HG03558 (cell line): ENCODE results near the gene HM13.
"Not testable (repeated sequence)": the region's sequence is repeated elsewhere in the genome, so short reads cannot be mapped to it uniquely, and the experiment has no call there.

Experiments
- ATAC-seq: cut with Tn5 transposase; IDR thresholded peaks from one replicate; pipeline ENCODE4 v1.9.1; 2021; ENCODE audit warnings: moderate number of reproducible peaks; ENCODE audit not compliant: unreplicated experiment; ENCODE audit errors: extremely low read depth

HM13 gene

DNA sequence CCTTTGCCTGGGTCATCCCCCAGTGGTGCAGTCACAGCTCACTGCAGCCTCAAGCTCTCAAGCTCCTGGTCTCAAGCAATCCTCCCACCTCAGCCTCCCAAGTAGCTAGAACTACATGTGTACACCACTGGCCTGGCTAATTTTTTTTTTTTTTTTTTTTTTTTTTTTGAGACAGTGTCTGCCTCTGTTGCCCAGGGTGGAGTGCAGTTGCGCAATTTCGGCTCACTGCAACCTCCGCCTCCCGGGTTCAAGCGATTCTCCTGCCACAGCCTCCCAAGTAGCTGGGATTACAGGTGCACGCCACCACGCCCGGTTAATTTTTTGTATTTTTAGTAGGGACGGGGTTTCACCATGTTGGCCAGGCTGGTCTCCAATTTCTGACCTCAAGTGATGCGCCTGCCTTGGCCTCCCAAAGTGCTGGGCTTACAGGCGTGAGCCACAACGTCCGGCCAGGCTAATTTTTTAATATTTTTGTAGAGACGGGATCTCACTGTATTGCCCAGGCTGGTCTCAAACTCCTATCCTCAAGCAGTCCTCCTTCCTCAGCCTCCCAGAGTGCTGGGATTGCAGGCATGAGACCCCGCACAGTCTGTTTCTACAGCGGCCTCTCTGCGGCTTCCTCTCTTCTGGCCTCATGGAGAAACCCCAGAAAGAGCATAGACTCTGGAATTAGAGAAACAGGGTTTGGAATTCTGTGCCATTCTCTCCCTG is 65.9 kb downstream of the HM13 start:
- not testable (repeated sequence) for ATAC-seq

DNA sequence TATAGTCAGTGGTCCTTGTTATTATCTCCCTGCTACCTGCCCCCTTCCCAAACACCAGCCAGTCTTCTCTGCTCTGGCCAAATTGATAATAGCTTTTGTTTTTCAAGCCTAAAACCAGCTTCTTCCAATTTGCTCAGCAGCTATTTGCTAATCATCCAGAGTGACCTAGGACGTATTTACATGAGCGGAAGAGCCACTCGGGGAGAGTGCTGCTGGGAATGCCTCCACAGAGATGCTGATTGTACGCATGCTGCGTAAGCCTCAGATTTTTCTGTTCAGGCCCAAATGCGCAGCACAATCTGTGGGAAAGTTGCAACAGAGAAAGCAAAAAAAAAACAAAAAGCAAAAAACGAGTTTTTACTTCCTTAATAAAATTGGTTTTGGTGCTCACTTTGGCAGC is 66.5 kb downstream of the HM13 start:
- no peak for ATAC-seq

DNA sequence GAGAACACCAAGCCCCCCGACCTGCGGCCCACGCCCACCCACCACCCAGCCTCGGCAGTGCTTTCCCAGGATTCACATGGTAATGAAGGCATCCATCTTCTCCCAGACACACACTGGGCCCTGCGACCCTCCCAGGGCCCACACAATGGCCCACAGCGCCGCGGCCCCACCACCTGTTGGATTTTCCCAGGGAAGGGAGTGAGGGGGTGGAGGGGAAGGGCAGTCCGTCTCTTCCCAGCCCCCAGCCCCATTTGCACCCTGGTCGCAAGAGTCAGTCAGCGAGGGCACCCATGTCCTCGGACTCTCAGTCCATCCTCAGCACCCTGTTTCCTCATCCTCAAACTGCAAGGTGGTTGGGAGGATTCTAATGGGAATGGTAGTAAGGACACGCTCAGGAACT is 67.1 kb downstream of the HM13 start:
- ATAC-seq, result no peak

DNA sequence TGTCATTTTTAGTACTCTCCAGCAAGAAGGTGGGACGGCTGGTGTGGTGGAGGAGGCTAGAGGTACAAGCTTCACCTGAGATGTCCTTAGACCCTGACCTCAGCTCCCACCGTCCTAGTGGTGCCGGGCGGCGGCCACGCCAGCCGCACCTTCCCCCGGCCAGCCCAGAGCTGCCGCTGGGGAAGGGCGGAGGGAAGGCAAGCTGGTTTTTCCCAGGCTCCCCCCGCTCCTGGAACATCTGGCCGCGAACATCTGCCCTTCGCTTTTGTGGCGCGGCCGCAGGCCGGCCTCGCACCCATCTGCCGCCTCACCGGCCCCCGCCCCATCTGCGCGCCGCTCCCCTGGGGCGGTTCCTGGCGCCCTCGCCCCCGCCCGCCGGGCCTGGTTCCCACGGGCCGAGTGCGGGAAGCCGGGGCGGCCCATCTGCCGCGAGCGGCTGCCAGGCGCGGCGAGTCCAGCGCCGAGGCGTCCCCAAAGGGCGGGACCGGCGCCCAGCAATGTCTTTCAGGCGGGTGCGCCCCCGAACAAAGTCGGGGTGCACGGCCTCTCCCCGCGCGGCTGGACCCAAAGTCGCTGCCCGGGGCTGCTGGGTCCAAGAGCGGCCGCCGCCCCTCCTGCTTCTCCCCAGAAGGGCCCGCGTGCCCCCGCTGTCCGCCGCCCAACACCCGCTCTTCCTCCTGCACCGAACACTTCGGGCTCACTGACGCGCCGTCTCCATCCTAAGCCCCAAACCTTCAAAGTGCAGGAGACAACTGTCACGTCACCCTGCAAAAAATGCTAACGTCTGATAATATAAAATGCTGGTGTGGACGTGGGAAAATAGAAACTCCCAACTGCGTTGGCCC is 73.5 kb downstream of the HM13 start:
- no peak for ATAC-seq

DNA sequence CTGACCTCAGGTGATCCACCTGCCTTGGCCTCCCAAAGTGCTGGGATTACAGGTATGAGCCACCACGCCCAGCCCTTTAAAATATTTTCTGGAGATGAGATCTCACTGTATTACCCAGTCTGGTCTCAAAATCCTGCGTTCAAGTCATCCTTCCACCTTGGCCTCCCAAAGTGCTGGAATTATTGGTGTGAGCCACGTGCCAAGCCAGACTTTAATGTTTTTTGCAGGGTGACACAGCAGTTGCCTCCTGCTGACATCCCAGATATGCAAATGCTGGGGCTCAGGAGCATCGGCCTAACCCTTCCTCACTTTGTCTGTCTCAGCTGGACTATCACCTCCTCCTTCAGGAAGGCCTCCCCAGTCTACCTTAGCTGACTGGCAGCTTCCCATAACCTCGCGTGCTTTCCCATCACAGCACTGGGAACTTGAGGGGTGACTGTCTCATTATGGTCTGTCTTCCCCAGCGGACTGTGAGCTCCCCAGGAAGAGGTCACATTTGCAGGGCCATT is 76.5 kb downstream of the HM13 start:
- no peak for ATAC-seq

DNA sequence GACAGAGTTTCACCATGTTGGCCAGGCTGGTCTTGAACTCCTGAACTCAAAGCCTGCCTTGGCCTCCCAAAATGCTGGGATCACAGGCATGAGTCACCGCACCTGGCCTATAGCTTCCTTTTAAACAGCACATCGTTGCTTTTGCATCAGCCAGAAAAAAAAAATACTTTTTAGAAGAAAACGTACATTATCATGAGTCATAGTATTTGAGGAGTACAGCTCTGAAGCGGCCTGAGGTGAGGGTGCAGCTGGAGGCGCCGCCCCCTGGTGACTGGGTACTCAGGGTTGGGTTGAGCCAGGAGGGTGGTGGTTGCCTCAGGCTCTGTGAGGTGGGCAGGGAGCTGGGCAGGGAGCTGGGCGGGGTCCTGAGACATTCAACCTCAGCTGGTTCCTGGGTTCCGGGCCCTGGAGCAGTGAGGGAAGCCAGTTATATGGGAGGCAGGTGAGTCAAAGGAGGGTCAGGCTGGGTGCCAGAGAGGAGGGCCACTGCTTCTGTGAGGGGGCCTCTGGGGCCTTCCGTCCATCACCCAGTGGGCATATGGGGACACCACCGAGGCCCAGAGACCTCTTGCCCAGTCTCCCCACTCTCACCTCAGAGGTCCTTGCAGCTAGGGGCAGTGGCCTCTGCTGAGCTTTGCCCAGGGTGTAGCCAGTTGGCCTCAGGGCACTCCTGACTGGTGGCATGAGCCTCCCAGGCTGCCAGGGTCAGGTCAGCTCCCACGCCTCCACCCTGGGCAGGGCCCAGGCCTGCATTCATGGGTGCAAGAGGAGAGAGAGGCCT is 79.2 kb downstream of the HM13 start:
- ATAC-seq, result no peak

DNA sequence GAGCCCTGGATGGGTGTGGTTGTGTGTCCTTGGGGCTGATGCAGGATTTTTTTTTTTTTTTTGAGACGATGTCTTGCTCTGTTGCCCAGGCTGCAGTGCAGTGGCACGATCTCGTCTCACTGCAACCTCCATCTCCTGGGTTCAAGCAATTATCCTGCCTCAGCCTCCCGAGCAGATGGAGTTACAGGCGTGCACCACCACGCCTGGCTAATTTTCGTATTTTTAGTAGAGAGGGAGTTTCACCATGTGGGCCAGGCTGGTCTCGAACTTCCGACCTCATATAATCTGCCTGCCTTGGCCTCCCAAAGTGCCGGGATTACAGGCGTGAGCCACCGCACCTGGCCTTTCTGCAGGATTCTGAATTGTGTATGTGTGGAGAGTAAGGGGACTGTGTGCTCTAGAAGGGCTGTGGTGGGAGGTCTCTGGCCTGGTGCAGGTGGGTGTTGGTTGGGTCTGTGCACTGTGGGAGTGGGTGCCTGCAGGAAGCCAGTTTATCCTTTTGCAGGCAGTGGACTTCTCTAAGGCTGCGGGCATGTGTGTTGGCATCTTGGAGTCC is 79.8 kb downstream of the HM13 start:
- no peak for ATAC-seq

DNA sequence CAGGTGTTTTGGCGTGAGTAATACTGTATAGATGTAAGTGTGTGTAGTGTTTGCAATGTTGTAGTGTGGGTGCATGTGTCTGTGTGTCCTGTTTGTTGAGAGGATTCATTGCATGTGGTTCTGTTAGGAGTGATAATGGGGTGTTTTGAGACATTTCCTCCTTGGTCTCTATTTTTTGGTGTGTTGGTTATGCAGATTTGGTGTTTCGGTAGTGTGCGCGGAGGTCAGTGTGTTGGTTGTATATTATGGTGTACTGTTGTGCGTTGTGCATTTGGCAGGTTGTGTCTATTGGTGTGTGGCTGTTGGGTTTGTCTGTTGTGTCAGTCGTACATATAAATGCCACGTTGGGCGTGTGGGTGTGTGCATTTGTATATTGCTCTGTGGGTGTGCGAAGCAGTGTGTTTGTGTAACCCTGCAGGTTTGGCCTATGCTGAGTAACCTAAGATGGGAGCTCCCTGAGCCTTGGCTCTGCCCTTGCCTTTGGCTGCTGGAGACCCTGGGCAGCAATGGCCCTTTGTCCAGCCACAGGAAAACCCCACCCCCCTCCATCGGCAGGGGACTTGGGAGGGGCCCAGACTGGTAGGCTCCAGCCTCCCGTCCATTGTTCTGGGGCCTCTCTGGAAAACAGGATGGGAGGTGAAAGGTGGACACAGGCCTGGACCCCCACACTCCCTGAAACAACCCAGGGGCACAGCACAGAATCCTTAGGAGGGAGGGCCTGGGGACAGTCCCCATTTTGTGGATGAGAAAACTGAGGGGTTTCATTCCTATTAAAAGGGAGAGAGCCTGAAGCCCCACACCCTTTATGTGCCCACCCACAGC is 80.5 kb downstream of the HM13 start:
- ATAC-seq, result no peak

DNA sequence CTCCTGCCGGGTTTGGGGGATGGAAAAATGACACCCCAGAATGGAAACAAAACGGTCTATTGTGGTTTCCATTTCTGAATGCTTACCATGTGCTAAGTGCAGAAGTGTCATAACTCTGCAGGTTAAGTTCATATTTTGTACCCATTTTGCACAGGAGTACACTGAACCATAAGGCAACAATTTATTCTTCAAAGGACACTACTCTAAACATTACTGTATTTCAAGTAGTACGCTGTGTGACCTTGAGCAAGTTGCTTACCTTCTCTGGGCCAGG is 81.1 kb downstream of the HM13 start:
- ATAC-seq, result no peak

DNA sequence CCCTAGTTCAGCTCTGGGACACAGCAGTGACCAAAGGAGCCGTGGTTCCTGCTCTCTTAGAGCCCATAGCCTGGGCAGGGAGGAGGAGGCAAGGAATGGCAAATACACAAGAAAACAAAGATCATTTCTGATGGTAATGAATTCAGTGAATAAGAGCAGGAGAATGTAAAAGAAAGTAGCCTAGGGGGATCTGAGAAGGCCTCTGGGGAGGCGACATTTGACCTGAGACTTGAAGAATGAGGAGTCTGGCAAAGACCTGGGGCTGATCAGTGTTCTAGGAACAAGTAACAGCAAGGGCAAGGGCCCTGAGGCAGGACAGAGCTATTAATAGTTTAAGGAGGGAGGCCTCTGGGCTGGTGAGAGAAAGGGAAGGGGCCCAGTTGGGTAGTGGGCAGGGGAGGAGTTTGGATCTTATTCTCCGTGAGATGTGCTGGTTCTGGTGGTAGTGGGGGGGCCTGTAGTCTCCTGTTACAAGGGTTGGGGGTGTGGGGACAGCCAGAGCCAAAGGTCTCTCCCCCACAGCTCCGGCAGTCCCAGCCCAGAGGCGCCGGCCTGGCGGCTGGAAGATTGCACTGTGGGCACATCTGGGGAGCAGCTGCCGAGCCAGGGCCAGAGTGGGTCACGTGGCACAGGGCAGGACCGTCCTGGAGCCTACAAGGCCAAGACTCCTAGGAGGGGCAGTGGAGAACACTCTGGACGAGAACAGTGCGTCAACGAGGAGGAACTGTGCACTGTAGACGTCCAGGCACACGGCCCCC is 81.6 kb downstream of the HM13 start:
- ATAC-seq, result no peak

DNA sequence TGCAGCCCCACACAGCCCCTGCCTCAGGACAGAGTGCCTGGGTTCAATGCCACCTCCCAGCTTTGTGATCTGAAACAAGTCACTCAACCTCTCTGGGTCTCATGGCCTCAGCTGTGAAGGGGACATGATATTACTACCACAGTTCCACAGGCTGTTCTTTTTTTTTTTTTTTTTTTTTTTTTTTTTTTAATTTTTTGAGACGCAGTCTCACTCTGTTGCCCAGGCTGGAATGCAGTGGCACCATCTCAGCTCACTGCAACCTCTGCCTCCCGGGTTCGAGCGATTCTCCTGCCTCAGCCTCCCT is 82.1 kb downstream of the HM13 start:
- ATAC-seq, result not testable (repeated sequence)

DNA sequence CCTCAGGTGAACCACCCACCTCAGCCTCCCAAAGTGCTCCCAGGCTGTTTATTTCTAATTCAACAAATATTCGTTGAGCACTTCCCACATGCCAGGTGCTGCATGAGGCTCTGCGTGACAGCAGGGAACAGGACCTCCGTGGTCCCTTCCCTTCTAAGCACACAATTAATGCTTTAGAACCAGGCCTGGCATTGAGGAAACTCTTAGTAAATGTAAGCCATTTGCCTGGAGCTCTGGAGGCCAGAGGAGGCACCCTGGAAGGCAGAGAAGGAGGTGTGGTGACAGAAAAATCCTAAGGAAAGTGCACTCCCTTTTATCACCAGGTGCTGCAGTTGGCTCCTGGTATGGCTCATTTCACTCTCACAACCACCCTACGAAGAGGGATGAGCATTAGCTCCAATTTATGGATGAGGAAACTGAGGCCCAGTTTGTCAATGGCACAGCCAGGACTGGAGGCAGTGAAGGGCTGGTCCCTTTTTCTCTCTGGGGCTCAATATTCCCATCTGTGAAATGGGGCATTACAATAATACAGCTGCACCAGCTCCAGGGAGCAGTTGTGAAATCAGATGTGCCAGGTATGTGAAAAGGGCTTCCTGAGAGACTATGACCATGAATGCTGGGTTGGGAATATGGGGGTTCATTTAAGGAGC is 82.7 kb downstream of the HM13 start:
- ATAC-seq, result no peak

DNA sequence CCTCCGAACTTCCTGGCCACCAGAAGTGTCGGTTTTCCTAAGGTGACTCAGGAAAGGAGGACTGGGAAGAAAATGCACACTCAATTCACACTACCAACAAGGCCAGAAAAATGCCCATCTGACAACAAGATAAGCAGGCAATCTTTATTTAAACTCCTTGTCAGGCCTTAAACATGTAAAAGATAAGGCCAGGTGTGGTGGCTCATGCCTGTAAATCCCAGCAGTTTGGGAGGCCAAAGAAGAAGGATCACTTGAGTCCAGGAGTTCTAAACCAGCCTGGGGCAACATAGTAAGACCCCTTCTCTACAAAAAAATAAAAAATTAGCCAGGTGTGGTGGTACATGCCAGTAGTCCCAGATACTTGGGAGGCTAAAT is 83.2 kb downstream of the HM13 start:
- ATAC-seq, result no peak

DNA sequence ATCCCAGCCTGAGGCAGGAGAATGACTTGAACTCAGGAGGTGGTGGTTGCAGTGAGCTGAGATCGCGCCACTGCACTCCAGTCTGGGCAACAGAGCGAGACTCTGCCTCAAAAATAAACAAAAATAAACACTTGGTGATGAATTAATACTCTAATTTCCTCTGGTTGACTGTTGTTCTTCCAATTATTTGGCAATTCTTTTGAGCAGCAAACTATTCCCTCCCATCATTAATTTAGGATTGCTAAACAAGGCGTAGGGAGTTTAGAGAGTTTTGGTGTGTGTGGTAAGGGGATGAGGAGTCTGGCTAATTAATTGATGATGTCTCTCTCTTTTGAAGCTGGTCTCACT is 88.2 kb downstream of the HM13 start:
- no peak for ATAC-seq

DNA sequence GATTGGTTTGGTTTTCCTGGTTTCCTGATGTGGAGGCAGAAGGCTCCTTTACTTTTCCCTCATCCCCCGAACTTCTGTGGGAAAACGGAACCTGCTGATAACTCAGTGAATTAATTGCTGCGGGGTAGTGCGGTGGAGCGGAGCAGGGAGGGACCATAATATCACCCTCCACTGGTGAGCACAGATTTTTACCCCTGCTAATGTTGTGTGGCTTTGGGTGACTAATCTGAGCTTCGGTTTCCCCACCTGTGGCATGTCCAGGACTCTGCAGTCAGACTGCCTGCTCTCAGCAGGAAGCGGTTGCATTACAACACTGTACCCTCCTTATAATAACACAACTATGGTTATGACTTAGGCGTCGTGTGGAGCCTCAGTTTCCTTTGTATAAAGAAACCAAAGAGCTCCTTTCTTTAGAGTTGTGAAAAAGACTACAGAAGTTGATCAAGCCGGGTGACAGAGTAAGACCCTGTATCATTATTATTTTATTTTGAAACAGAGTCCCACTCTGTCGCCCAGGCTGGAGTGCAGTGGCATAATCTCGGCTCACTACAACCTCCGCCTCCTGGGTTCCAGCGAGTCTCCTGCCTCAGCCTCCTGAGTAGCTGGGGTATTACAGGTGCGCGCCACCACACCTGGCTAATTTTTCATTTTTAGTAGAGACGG is 88.7 kb downstream of the HM13 start:
- peak; percentile 71 for ATAC-seq

DNA sequence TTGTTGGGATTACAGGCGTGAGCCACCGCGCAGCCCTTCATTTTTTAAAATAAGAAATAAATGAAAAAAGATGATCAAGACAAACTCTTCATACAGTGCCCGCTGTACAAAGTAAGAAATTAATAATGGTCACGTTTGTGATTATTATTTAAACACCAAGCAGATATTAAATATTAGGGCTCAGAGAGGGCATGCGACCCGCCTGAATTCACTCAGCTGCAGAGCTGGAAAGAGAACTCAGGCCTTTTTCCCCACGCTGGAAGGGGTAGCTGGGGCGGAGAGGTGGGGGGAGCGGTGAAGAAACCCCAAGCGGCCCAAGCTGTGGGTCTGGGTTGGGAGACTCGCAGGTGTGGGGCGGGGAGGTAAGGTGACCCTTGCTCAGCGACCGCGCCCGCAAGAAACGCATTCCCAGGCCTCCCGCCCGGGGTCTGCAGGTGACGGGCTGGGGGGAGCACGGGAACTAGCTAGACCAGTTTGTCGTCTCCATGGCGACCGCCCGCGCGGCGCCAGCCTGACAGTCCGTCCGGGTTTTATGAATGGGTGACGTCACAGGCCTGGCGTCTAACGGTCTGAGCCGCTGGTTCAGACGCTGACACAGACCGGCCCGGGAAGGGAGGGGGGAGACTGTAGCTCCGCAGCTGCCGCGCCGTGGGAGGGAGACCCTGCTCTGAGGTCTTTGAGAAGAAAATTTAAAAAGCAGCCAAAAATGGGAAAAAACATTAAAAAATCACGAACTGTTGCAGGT is 89.8 kb downstream of the HM13 start:
- no peak for ATAC-seq

DNA sequence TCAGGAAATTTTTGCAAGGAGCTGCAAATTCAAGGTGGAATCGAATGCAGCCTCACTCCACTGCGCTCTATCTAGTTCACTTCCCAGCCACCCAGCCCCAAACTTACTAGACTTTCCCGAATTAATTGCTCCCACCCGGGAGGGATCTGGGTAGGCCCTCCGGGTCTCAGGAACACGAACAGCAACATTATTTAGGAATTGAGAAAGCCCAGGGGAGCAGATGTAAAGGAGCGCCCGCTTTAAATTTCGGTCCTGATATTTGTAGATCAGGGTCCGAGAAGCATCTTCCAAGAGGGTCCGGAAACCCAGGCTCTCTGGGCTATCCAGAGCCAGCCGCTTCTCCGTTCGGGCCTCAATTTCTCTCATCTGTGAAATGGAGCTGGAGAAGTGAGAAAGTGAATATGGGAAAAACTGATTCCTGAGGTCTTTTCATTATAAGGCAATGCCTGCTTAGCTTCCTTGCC is 90.4 kb downstream of the HM13 start:
- ATAC-seq, result no peak
